IMR-90 (cell line): Measurements from ENCODE around the gene PPP1R37. TPM values are rescaled to one million over a fixed set of nuclear protein-coding genes. Genes with fewer than 3 reads are reported as not detected.

Experiments used
- ATAC-seq: fragments of 200-7000 bp; cut with Tn5 transposase; 2 replicates; pipeline ENCODE4 v1.9.1; 2020; ENCODE audit warnings: low read depth, mild to moderate bottlenecking, moderate library complexity
- BruUV-seq: library from RNA; stranded (reverse); fragments of 400-500 nt; replicated peaks from 2 replicates; lab custom pipeline; 2021; lab: Mats Ljungman, UMichigan
- CTCF ChIA-PET: fragments of 300-600 bp; formaldehyde crosslinking; extraction: SDS; loops from one replicate; lab custom pipeline; 2021; ENCODE audit warnings: antibody characterized with exemption; lab: Yijun Ruan, JAX
- POLR2A ChIA-PET: fragments of 300-600 bp; sonication (Branson Sonifier 250); formaldehyde crosslinking; loops from one replicate; lab custom pipeline; 2022; ENCODE audit warnings: antibody characterized with exemption; ENCODE audit not compliant: unreplicated experiment; lab: Charles Lee
- DNase-seq: peaks from one replicate; pipeline ENCODE4 v3.0.0; 2013
- H2AFZ ChIP-seq: replicated peaks from 2 replicates; pipeline ENCODE3; 2013; ENCODE audit warnings: low read length, mild to moderate bottlenecking; ENCODE audit not compliant: poor library complexity
- H2AK5ac ChIP-seq: 2 replicates; pipeline ENCODE4 v1.6.1; 2013; ENCODE audit warnings: low read depth, low read length, inconsistent platforms
- H2AK9ac ChIP-seq: replicated peaks from 2 replicates; pipeline ENCODE3; 2013; ENCODE audit warnings: mild to moderate bottlenecking, low read depth, low read length, moderate library complexity; ENCODE audit not compliant: poor library complexity
- H2BK120ac ChIP-seq: 2 replicates; pipeline ENCODE4 v1.6.1; 2013; ENCODE audit warnings: low read depth, low read length, inconsistent platforms
- H2BK15ac ChIP-seq: 3 replicates; pipeline ENCODE4 v1.6.1; 2013; ENCODE audit warnings: low read depth, low read length, inconsistent platforms
- H2BK20ac ChIP-seq: 2 replicates; pipeline ENCODE4 v1.6.1; 2013; ENCODE audit warnings: low read depth, mild to moderate bottlenecking, inconsistent platforms, low read length, moderate library complexity
- H2BK5ac ChIP-seq: 2 replicates; pipeline ENCODE4 v1.6.1; 2013; ENCODE audit warnings: mild to moderate bottlenecking, low read depth, low read length, inconsistent platforms; ENCODE audit not compliant: poor library complexity, severe bottlenecking
- H3K14ac ChIP-seq: replicated peaks from 2 replicates; pipeline ENCODE4 v1.6.1; 2013; ENCODE audit warnings: low read depth, low read length, inconsistent platforms
- H3K18ac ChIP-seq: 2 replicates; pipeline ENCODE4 v1.6.1; 2013; ENCODE audit warnings: low read depth, low read length, control low read depth
- H3K23ac ChIP-seq: 2 replicates; pipeline ENCODE4 v1.6.1; 2013; ENCODE audit warnings: low read depth, low read length, inconsistent platforms
- H3K27ac ChIP-seq: 2 replicates; pipeline ENCODE4 v1.5.1; 2013; ENCODE audit warnings: mild to moderate bottlenecking, control low read depth, low read length; ENCODE audit not compliant: insufficient read depth
- H3K27me3 ChIP-seq: 2 replicates; pipeline ENCODE4 v1.6.1; 2013; ENCODE audit warnings: low read length; ENCODE audit not compliant: control insufficient read depth, insufficient read depth
- H3K36me3 ChIP-seq: 2 replicates; pipeline ENCODE4 v1.6.1; 2013; ENCODE audit warnings: low read length, mixed read lengths; ENCODE audit not compliant: control insufficient read depth, insufficient read depth
- H3K4ac ChIP-seq: 2 replicates; pipeline ENCODE4 v1.6.1; 2013; ENCODE audit warnings: low read depth, low read length, inconsistent platforms
- H3K4me1 ChIP-seq: 2 replicates; pipeline ENCODE4 v1.6.1; 2013; ENCODE audit warnings: low read length, mixed read lengths; ENCODE audit not compliant: control insufficient read depth, insufficient read depth
- H3K4me2 ChIP-seq: 2 replicates; pipeline ENCODE4 v1.6.1; 2013; ENCODE audit warnings: low read depth, mild to moderate bottlenecking, control low read depth, low read length, moderate library complexity
- H3K4me3 ChIP-seq: 2 replicates; pipeline ENCODE4 v1.5.1; 2013; ENCODE audit warnings: low read depth, mild to moderate bottlenecking, control low read depth, low read length, moderate library complexity; ENCODE audit not compliant: insufficient read depth
- H3K56ac ChIP-seq: 2 replicates; pipeline ENCODE4 v1.6.1; 2013; ENCODE audit warnings: low read length, inconsistent platforms; ENCODE audit not compliant: insufficient read depth; ENCODE audit errors: extremely low read depth
- H3K79me1 ChIP-seq, 2 experiments: 2 replicates each; pipeline ENCODE4 v1.6.1; 2013; ENCODE audit warnings: low read length in 2 of 2, inconsistent platforms in 1 of 2, low read depth in 1 of 2
- H3K9ac ChIP-seq: 2 replicates; pipeline ENCODE4 v1.6.1; 2013; ENCODE audit warnings: low read depth, low read length, control low read depth
- H3K9me1 ChIP-seq: 2 replicates; pipeline ENCODE4 v1.6.1; 2013; ENCODE audit warnings: low read length, inconsistent platforms; ENCODE audit not compliant: insufficient read depth
- H3K9me3 ChIP-seq: 2 replicates; pipeline ENCODE4 v1.6.1; 2013; ENCODE audit warnings: low read length; ENCODE audit not compliant: control insufficient read depth, insufficient read depth
- H4K20me1 ChIP-seq: 2 replicates; pipeline ENCODE4 v1.6.1; 2013; ENCODE audit warnings: low read length, inconsistent platforms; ENCODE audit not compliant: insufficient read depth
- H4K5ac ChIP-seq: 2 replicates; pipeline ENCODE4 v1.6.1; 2013; ENCODE audit warnings: mild to moderate bottlenecking, low read depth, low read length, control low read depth
- H4K8ac ChIP-seq, 2 experiments: 2 replicates each; pipeline ENCODE4 v1.6.1; 2013; ENCODE audit warnings: low read depth in 2 of 2, low read length in 2 of 2, control low read depth in 1 of 2, inconsistent platforms in 1 of 2
- H4K91ac ChIP-seq: 2 replicates; pipeline ENCODE4 v1.6.1; 2013; ENCODE audit warnings: low read depth, low read length, inconsistent platforms; ENCODE audit not compliant: insufficient read depth
- CEBPB ChIP-seq: IDR thresholded peaks from 2 replicates; pipeline ENCODE4 v1.6.1; 2012; ENCODE audit warnings: low read depth, low read length, improper control_type of control experiment
- CTCF ChIP-seq: conservative IDR thresholded peaks from 2 replicates; pipeline ENCODE4 v1.5.1; 2012; ENCODE audit warnings: mild to moderate bottlenecking, low read depth, low read length, improper control_type of control experiment
- FOS ChIP-seq: fragments of 150-350 bp; IDR thresholded peaks from 2 replicates; pipeline ENCODE4 v1.6.1; 2016; ENCODE audit warnings: low read depth, low read length
- MAFK ChIP-seq: IDR thresholded peaks from 2 replicates; pipeline ENCODE4 v1.6.1; 2012; ENCODE audit warnings: low read depth, low read length, improper control_type of control experiment
- MAZ ChIP-seq: IDR thresholded peaks from 2 replicates; pipeline ENCODE4 v1.6.1; 2012; ENCODE audit warnings: low read depth, mild to moderate bottlenecking, low read length, improper control_type of control experiment, moderate library complexity, borderline replicate concordance
- MXI1 ChIP-seq: IDR thresholded peaks from 2 replicates; pipeline ENCODE4 v1.6.1; 2012; ENCODE audit warnings: low read depth, mild to moderate bottlenecking, low read length, moderate library complexity, borderline replicate concordance
- NFE2L2 ChIP-seq: fragments of 150-350 bp; IDR thresholded peaks from 2 replicates; pipeline ENCODE4 v1.6.1; 2016; ENCODE audit warnings: low read depth, mild to moderate bottlenecking, low read length
- RAD21 ChIP-seq: IDR thresholded peaks from 2 replicates; pipeline ENCODE4 v1.6.1; 2012; ENCODE audit warnings: low read length, improper control_type of control experiment
- SMC3 ChIP-seq: fragments of 150-350 bp; IDR thresholded peaks from 2 replicates; pipeline ENCODE4 v1.6.1; 2016; ENCODE audit warnings: low read depth, mild to moderate bottlenecking, antibody characterized with exemption, low read length, moderate library complexity
- WGBS, 2 experiments: methylation state at CpG; one replicate each; pipeline versions ENCODE4 v1.1.5 to v1.1.7; 2013; ENCODE audit warnings: missing lambda C conversion rate in 2 of 2; ENCODE audit not compliant: insufficient read length in 1 of 2; ENCODE audit errors: extremely low coverage in 2 of 2; 5-methylcytosine and 5-hydroxymethylcytosine counted together
- dilution Hi-C: fragments of 300-500 bp; cut with HindIII; formaldehyde crosslinking; loops from one replicate; pipeline ENCODE4 v1.14.3; 2018; ENCODE audit warnings: low sequenced_read_pairs; ENCODE audit not compliant: unreplicated experiment
- in situ Hi-C: fragments of 300-500 bp; cut with MboI; formaldehyde crosslinking; loops from 3 replicates; pipeline ENCODE4 v1.14.3; 2019; ENCODE audit warnings: low sequenced_read_pairs, inconsistent platforms, mixed read lengths
- intact Hi-C: fragments of 100-400 bp; cut with micrococcal nuclease; formaldehyde crosslinking; loops from 2 replicates; pipeline ENCODE4 v1.10.0; 2022
- polyA plus RNA-seq, 3 experiments: library from polyadenylated mRNA; depleted of rRNA; stranded (reverse); fragments of >200 nt; gene quantifications; 2 replicates each; pipeline ENCODE4 v1.2.3, GENCODE V29; 2012; ENCODE audit warnings: low replicate concordance in 1 of 3
- total RNA-seq: library from RNA; depleted of rRNA; stranded (reverse); fragments of >200 nt; gene quantifications from 2 replicates; pipeline ENCODE4 v1.2.3, GENCODE V29; 2012
- TF ChIP-seq, protein P1 (sequence below): fragments of 150-350 bp; IDR thresholded peaks from 2 replicates; pipeline ENCODE4 v1.6.1; 2017; ENCODE audit warnings: mild to moderate bottlenecking, antibody characterized with exemption, low read length, low read depth
- TF ChIP-seq, protein P2 (sequence below): fragments of 150-350 bp; IDR thresholded peaks from 2 replicates; pipeline ENCODE4 v1.6.1; 2016; ENCODE audit warnings: low read depth, mild to moderate bottlenecking, low read length, moderate library complexity, borderline replicate concordance

PPP1R37 gene
- total and polyA plus RNA-seq, 2 of the 4 experiments (the other 2 are of a cell fraction): 13.1 to 18.5 TPM

- TF ChIP-seq, protein P1, sequence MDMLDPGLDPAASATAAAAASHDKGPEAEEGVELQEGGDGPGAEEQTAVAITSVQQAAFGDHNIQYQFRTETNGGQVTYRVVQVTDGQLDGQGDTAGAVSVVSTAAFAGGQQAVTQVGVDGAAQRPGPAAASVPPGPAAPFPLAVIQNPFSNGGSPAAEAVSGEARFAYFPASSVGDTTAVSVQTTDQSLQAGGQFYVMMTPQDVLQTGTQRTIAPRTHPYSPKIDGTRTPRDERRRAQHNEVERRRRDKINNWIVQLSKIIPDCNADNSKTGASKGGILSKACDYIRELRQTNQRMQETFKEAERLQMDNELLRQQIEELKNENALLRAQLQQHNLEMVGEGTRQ: no peak
- TF ChIP-seq CEBPB (no peak), SMC3 (no peak), NFE2L2 (no peak), RAD21 (no peak)
Observed at GRCh38 chr19:45180936-45181335, 88.0 kb downstream of the PPP1R37 start (continued).

DNA sequence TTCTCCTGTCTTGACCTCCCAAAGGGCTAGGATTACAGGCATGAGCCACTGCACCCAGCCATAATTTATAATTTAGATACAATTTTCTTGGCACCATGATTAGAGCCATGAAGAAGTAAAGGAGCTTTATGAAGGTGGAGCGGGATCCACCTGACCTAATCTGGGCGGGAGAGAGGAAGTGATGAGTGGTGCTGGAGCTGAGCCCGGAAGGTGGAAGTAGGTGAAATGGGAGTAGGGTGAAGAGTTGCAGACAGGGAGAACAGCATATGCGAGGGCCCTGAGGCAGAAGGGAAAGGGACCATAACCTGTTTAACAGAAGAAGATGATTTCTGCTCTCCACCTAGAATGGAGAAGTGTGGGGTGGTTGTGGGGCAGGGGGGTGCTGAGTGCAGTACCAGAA lies 89.8 kb downstream of the PPP1R37 start:
- Histone ChIP-seq H2BK5ac (no peak overlapping the region), H2BK20ac (no peak overlapping the region), H3K4me2 (no peak overlapping the region), H2AK5ac (no peak overlapping the region), H3K4ac (no peak overlapping the region), H3K9me1 (0 out of 2 replicates have a peak, but pooled peaks cover 5% of the 10 kb centered on the region), H4K91ac (no peak overlapping the region), H2BK120ac (no peak overlapping the region), H3K14ac (no peak overlapping the region), H3K9me3 (no peaks in the 10 kb centered on the region), H2AK9ac (no peak overlapping the region), H3K4me3 (no peak overlapping the region), H3K27me3 (no peaks in the 10 kb centered on the region), H3K4me1 (peaks cover 4% of the 10 kb centered on the region; the same call in 1 of the 2 replicates), H3K23ac (no peak overlapping the region), H2AFZ (no peak overlapping the region), H4K20me1 (peaks cover 16% of the 10 kb centered on the region; the same call in 1 of the 2 replicates), H2BK15ac (no peak overlapping the region), H3K27ac (no peak overlapping the region), H3K18ac (no peak overlapping the region), H3K79me1 (peaks cover 11 to 37% of the 10 kb centered on the region in 2 experiments), H3K56ac (no peak overlapping the region), H4K5ac (no peak overlapping the region), H3K36me3 (peaks cover 4% of the 10 kb centered on the region; the same call in 1 of the 2 replicates), H3K9ac (no peak overlapping the region), H4K8ac (no peak overlapping the region)
- BruUV-seq: no TSS peak
- 80% methylated on average over 4 of the region's 4 CpGs; no CpG with 5 or more reads in 1 of the 2 experiments for WGBS, 2 experiments
- dilution Hi-C loops: no loop called here
- ChIA-PET CTCF (no interaction called here), POLR2A (interaction anchor here (0.6 kb wide), 2 partner anchors 49 to 1749 kb away, joined by 3 to 6 read pairs; no protein-coding TSS in a partner anchor)
- DNase-seq: no peak
- in situ Hi-C loops: no loop called here
- ATAC-seq: no peak
- intact Hi-C loops: no loop called here
- TF ChIP-seq MAFK (no peak), MAZ (no peak), FOS (no peak), NFE2L2 (no peak), SMC3 (no peak), CTCF (no peak), CEBPB (no peak), MXI1 (no peak)
- TF ChIP-seq, protein P1: no peak
- TF ChIP-seq, protein P2, sequence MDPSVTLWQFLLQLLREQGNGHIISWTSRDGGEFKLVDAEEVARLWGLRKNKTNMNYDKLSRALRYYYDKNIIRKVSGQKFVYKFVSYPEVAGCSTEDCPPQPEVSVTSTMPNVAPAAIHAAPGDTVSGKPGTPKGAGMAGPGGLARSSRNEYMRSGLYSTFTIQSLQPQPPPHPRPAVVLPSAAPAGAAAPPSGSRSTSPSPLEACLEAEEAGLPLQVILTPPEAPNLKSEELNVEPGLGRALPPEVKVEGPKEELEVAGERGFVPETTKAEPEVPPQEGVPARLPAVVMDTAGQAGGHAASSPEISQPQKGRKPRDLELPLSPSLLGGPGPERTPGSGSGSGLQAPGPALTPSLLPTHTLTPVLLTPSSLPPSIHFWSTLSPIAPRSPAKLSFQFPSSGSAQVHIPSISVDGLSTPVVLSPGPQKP: no peak
